Endothelial cell of umbilical vein (primary cell): ENCODE data around the gene CAMKMT. TPM values are rescaled to one million over a fixed set of nuclear protein-coding genes. Genes with fewer than 3 reads are reported as not detected.

ENCODE experiments used
- BruUV-seq: library from RNA; stranded (reverse); fragments of 400-500 nt; replicated peaks from 2 replicates; lab custom pipeline; 2021; lab: Mats Ljungman, UMichigan
- CTCF ChIA-PET: fragments of 300-600, 350-600 bp; sonication (Branson Sonifier 250); formaldehyde crosslinking; loops from one replicate; lab custom pipeline; 2021; ENCODE audit warnings: antibody characterized with exemption, inconsistent platforms; lab: Charles Lee
- POLR2A ChIA-PET: fragments of 300-600, 350-600 bp; sonication (Branson Sonifier 250); formaldehyde crosslinking; loops from one replicate; lab custom pipeline; 2021; ENCODE audit warnings: antibody characterized with exemption, inconsistent platforms; lab: Charles Lee
- DNase-seq: peaks from one replicate; pipeline ENCODE4 v3.0.0-alpha.2; 2011; ENCODE audit warnings: low read depth, low spot score
- FAIRE-seq: peaks from 2 replicates; lab custom pipeline; 2011; peaks lifted over from hg19 to GRCh38; lab: Jason Lieb, UNC
- H2AFZ ChIP-seq: 2 replicates; pipeline ENCODE4 v1.6.0; 2012; ENCODE audit warnings: low read depth, low read length, control low read depth, inconsistent platforms
- H3K27ac ChIP-seq: 2 replicates; pipeline ENCODE4 v1.5.1; 2011; ENCODE audit warnings: low read depth, mild to moderate bottlenecking, control low read depth, low read length, moderate library complexity; ENCODE audit not compliant: insufficient read depth
- H3K27me3 ChIP-seq, 2 experiments: 2 replicates each; pipeline versions ENCODE4 v1.6.0 to v1.6.1; 2011; ENCODE audit warnings: low read length in 2 of 2, mixed read lengths in 1 of 2; ENCODE audit not compliant: control insufficient read depth in 2 of 2, insufficient read depth in 2 of 2
- H3K36me3 ChIP-seq, 2 experiments: 2 replicates in 1 of 2; 3 replicates in 1 of 2; pipeline ENCODE4 v1.5.1; 2011; ENCODE audit warnings: low read length in 2 of 2, mild to moderate bottlenecking in 1 of 2, moderate library complexity in 1 of 2; ENCODE audit not compliant: control insufficient read depth in 2 of 2, insufficient read depth in 2 of 2; ENCODE audit errors: extremely low read depth in 1 of 2
- H3K4me1 ChIP-seq: 3 replicates; pipeline ENCODE4 v1.5.1; 2011; ENCODE audit warnings: mild to moderate bottlenecking, low read length; ENCODE audit not compliant: control insufficient read depth, insufficient read depth; ENCODE audit errors: extremely low read depth
- H3K4me2 ChIP-seq: 2 replicates; pipeline ENCODE4 v1.6.1; 2011; ENCODE audit warnings: low read length, control low read depth, mixed read lengths; ENCODE audit not compliant: insufficient read depth
- H3K4me3 ChIP-seq, 3 experiments: fragments of 200-600 bp in 1 of 3; sonication (generic), shearing (Covaris generic) in 1 of 3; replicated peaks in 1 of 3; 2 replicates each; pipeline ENCODE4 v1.5.1; 2011 to 2016; ENCODE audit warnings: control low read depth in 3 of 3, low read length in 3 of 3, mild to moderate bottlenecking in 2 of 3, inconsistent platforms in 1 of 3, low read depth in 1 of 3, moderate library complexity in 1 of 3; ENCODE audit not compliant: insufficient read depth in 1 of 3
- H3K79me2 ChIP-seq: 2 replicates; pipeline ENCODE4 v1.6.0; 2012; ENCODE audit warnings: low read length, inconsistent platforms; ENCODE audit not compliant: control insufficient read depth, insufficient read depth
- H3K9ac ChIP-seq: replicated peaks from 2 replicates; pipeline ENCODE3; 2011; ENCODE audit warnings: low read length, control low read depth; ENCODE audit not compliant: insufficient read depth; ENCODE audit errors: extremely low read depth
- H3K9me1 ChIP-seq: replicated peaks from 3 replicates; pipeline ENCODE4 v1.6.0; 2011; ENCODE audit warnings: mild to moderate bottlenecking, low read length; ENCODE audit not compliant: control insufficient read depth, insufficient read depth; ENCODE audit errors: extremely low read depth
- H3K9me3 ChIP-seq: replicated peaks from 2 replicates; pipeline ENCODE4 v1.5.1; 2012; ENCODE audit warnings: low read length, inconsistent platforms; ENCODE audit not compliant: control insufficient read depth, insufficient read depth
- H4K20me1 ChIP-seq: replicated peaks from 2 replicates; pipeline ENCODE3; 2011; ENCODE audit warnings: mild to moderate bottlenecking, low read length; ENCODE audit not compliant: control insufficient read depth, insufficient read depth; ENCODE audit errors: extremely low read depth
- EZH2 ChIP-seq: IDR thresholded peaks from 2 replicates; pipeline ENCODE4 v1.6.1; 2012; ENCODE audit warnings: borderline replicate concordance, low read depth, mild to moderate bottlenecking, moderate library complexity, low read length, inconsistent platforms; ENCODE audit not compliant: severe bottlenecking
- FOS ChIP-seq: IDR thresholded peaks from 2 replicates; pipeline ENCODE4 v1.6.1; 2011; ENCODE audit warnings: mild to moderate bottlenecking, low read length, moderate library complexity, borderline replicate concordance; ENCODE audit not compliant: insufficient read depth
- GATA2 ChIP-seq: IDR thresholded peaks from 2 replicates; pipeline ENCODE4 v1.7.0; 2011; ENCODE audit warnings: low read depth, mild to moderate bottlenecking, moderate library complexity, mixed read lengths, low read length; ENCODE audit not compliant: insufficient read length, insufficient read depth
- JUN ChIP-seq: IDR thresholded peaks from 2 replicates; pipeline ENCODE4 v1.6.1; 2011; ENCODE audit warnings: borderline replicate concordance, low read depth; ENCODE audit not compliant: insufficient read length, insufficient read depth
- MAX ChIP-seq: IDR thresholded peaks from 2 replicates; pipeline ENCODE4 v1.6.1; 2011; ENCODE audit not compliant: insufficient read depth, insufficient read length
- MYC ChIP-seq: IDR thresholded peaks from one replicate; pipeline ENCODE4 v1.6.1; 2011; ENCODE audit warnings: mild to moderate bottlenecking, low read depth, low read length
- POLR2A ChIP-seq: IDR thresholded peaks from 2 replicates; pipeline ENCODE4 v1.6.1; 2012; ENCODE audit warnings: low read depth, mild to moderate bottlenecking, control low read depth, low read length
- POLR2AphosphoS5 ChIP-seq: IDR thresholded peaks from 2 replicates; pipeline ENCODE4 v1.6.1; 2012; ENCODE audit warnings: low read depth, mild to moderate bottlenecking, control low read depth, low read length, moderate library complexity; ENCODE audit not compliant: insufficient read depth
- dilution Hi-C: fragments of 300-500 bp; cut with MboI; formaldehyde crosslinking; loops from one replicate; pipeline ENCODE4 v1.15.0; 2019; ENCODE audit warnings: low sequenced_read_pairs; ENCODE audit not compliant: extremely low pct_ligation_motif_present
- intact Hi-C: fragments of 100-400 bp; cut with micrococcal nuclease; formaldehyde crosslinking; loops from one replicate; pipeline ENCODE4 v1.10.0; 2022
- polyA plus RNA-seq, 4 experiments: library from polyadenylated mRNA; depleted of rRNA in 3 of 4; stranded (reverse) in 3 of 4; unstranded in 1 of 4; fragments of >200 nt; gene quantifications; 2 replicates each; pipeline versions ENCODE4 v1.2.1 to v1.2.3, GENCODE V29; 2011 to 2012; ENCODE audit warnings: missing spikeins in 1 of 4
- total RNA-seq: library from RNA; stranded (reverse); gene quantifications from 2 replicates; pipeline ENCODE4 v1.2.3, GENCODE V29; 2021
- TF ChIP-seq, protein P1 (sequence below), 2 donors: IDR thresholded peaks; 1 replicate in 1 of 2; 2 replicates in 1 of 2; pipeline ENCODE4 v1.5.1; 2011; ENCODE audit warnings: low read length in 2 of 2, mild to moderate bottlenecking in 2 of 2, moderate library complexity in 2 of 2, control low read depth in 1 of 2, inconsistent platforms in 1 of 2, low read depth in 1 of 2; ENCODE audit not compliant: insufficient read depth in 1 of 2; ENCODE audit errors: extremely low read depth in 1 of 2

The CAMKMT gene
- total and polyA plus RNA-seq, 2 donors (not counting 3 experiments of a cell fraction or from before 2014, with no cell fraction given) = 4.1 to 10.7 TPM

- no peak for TF ChIP-seq POLR2A
- no peak for TF ChIP-seq MYC
- TF ChIP-seq FOS = no peak
- TF ChIP-seq JUN = no peak
- no peak for TF ChIP-seq GATA2
- no peak for TF ChIP-seq EZH2
- TF ChIP-seq POLR2AphosphoS5 = no peak
- TF ChIP-seq MAX = no peak
- TF ChIP-seq, protein P1, sequence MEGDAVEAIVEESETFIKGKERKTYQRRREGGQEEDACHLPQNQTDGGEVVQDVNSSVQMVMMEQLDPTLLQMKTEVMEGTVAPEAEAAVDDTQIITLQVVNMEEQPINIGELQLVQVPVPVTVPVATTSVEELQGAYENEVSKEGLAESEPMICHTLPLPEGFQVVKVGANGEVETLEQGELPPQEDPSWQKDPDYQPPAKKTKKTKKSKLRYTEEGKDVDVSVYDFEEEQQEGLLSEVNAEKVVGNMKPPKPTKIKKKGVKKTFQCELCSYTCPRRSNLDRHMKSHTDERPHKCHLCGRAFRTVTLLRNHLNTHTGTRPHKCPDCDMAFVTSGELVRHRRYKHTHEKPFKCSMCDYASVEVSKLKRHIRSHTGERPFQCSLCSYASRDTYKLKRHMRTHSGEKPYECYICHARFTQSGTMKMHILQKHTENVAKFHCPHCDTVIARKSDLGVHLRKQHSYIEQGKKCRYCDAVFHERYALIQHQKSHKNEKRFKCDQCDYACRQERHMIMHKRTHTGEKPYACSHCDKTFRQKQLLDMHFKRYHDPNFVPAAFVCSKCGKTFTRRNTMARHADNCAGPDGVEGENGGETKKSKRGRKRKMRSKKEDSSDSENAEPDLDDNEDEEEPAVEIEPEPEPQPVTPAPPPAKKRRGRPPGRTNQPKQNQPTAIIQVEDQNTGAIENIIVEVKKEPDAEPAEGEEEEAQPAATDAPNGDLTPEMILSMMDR (IDR thresholded peaks at IDR 0.05; ENCODE audit: extremely low read depth in 1 of 2, insufficient read depth in 1 of 2, low read depth in 1 of 2, low read length in 2 of 2) = no peak
- intact Hi-C loops (no loop called here), dilution Hi-C loops (no loop called here)
- ChIA-PET POLR2A (no interaction called here), CTCF (no interaction called here)
- no peak overlapping the region for H2AFZ ChIP-seq
- peaks cover 4% of the 10 kb centered on the region in 2 experiments for H3K27me3 ChIP-seq
- H3K79me2 ChIP-seq = no peaks in the 10 kb centered on the region
- no peak overlapping the region for H3K27ac ChIP-seq
- BruUV-seq = no TSS peak
- H3K9me3 ChIP-seq = no peaks in the 10 kb centered on the region
- H3K4me3 ChIP-seq = no peak overlapping the region
- no peak for FAIRE-seq
- no peaks in the 10 kb centered on the region for H4K20me1 ChIP-seq
- H3K9me1 ChIP-seq = no peaks in the 10 kb centered on the region
- H3K4me1 ChIP-seq = no peaks in the 10 kb centered on the region
- DNase-seq = no peak
- no peak overlapping the region for H3K9ac ChIP-seq
- no peak overlapping the region for H3K4me2 ChIP-seq
- no peaks in the 10 kb centered on the region for H3K36me3 ChIP-seq
Measured at GRCh38 chr2:44789971-44790721, 428.4 kb downstream of the CAMKMT start.
